RWPE2 (cell line): ENCODE measurements around the gene RASL10A.

Experiments
- ATAC-seq: fragments of 200-7000 bp; cut with Tn5 transposase; 3 replicates; pipeline ENCODE4 v1.9.1; 2021; ENCODE audit warnings: low read depth
- DNase-seq: peaks from one replicate; pipeline ENCODE4 v3.0.0-alpha.2; 2020; ENCODE audit warnings: low spot score
- H3K27ac ChIP-seq: fragments of 450-650 bp; 2 replicates; pipeline ENCODE4 v1.5.1; 2017; ENCODE audit warnings: mild to moderate bottlenecking; ENCODE audit not compliant: poor library complexity, severe bottlenecking
- H3K27me3 ChIP-seq: fragments of 250-450 bp; sonication (Bioruptor Pico); 2 replicates; pipeline ENCODE4 v1.5.1; 2021; ENCODE audit warnings: mild to moderate bottlenecking, moderate library complexity; ENCODE audit not compliant: insufficient read depth, poor library complexity, severe bottlenecking
- H3K36me3 ChIP-seq: fragments of 250-450 bp; sonication (Bioruptor Pico); 2 replicates; pipeline ENCODE4 v1.5.1; 2020; ENCODE audit warnings: low read depth, mild to moderate bottlenecking, moderate library complexity
- H3K4me1 ChIP-seq: fragments of 250-450 bp; sonication (Bioruptor Pico); 2 replicates; pipeline ENCODE4 v1.5.1; 2021; ENCODE audit warnings: mild to moderate bottlenecking, moderate library complexity; ENCODE audit not compliant: insufficient read depth, poor library complexity, severe bottlenecking
- H3K4me3 ChIP-seq: fragments of 250-450 bp; sonication (Bioruptor Pico); 2 replicates; pipeline ENCODE4 v1.5.1; 2021; ENCODE audit warnings: mild to moderate bottlenecking, moderate library complexity; ENCODE audit not compliant: severe bottlenecking
- H3K9me3 ChIP-seq: fragments of 250-450 bp; sonication (Bioruptor Pico); 2 replicates; pipeline ENCODE4 v1.5.1; 2021; ENCODE audit warnings: mild to moderate bottlenecking, moderate library complexity; ENCODE audit not compliant: severe bottlenecking
- TF ChIP-seq, protein P1 (sequence below): fragments of 450-650 bp; IDR thresholded peaks from one replicate; pipeline ENCODE4 v1.5.1; 2017; ENCODE audit warnings: mild to moderate bottlenecking, moderate library complexity; ENCODE audit not compliant: poor library complexity, severe bottlenecking

RASL10A gene

GRCh38 chr22:29310065-29310862 lies 5.2 kb downstream of the RASL10A start:
- ATAC-seq (no peak), DNase-seq (no peak)
- H3K4me1 ChIP-seq: peaks cover 22% of the 10 kb centered on the region
- TF ChIP-seq, protein P1, sequence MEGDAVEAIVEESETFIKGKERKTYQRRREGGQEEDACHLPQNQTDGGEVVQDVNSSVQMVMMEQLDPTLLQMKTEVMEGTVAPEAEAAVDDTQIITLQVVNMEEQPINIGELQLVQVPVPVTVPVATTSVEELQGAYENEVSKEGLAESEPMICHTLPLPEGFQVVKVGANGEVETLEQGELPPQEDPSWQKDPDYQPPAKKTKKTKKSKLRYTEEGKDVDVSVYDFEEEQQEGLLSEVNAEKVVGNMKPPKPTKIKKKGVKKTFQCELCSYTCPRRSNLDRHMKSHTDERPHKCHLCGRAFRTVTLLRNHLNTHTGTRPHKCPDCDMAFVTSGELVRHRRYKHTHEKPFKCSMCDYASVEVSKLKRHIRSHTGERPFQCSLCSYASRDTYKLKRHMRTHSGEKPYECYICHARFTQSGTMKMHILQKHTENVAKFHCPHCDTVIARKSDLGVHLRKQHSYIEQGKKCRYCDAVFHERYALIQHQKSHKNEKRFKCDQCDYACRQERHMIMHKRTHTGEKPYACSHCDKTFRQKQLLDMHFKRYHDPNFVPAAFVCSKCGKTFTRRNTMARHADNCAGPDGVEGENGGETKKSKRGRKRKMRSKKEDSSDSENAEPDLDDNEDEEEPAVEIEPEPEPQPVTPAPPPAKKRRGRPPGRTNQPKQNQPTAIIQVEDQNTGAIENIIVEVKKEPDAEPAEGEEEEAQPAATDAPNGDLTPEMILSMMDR: no peak
- no peaks in the 10 kb centered on the region for H3K36me3 ChIP-seq
- no peaks in the 10 kb centered on the region for H3K9me3 ChIP-seq
- H3K27ac ChIP-seq: peak overlapping the region; percentile 76
- H3K27me3 ChIP-seq: peaks cover 20% of the 10 kb centered on the region
- H3K4me3 ChIP-seq: no peak overlapping the region

- Histone ChIP-seq H3K27ac (peak overlapping the region; percentile 76), H3K36me3 (no peaks in the 10 kb centered on the region), H3K27me3 (peaks cover 15% of the 10 kb centered on the region), H3K4me1 (peaks cover 22% of the 10 kb centered on the region), H3K9me3 (no peaks in the 10 kb centered on the region), H3K4me3 (no peak overlapping the region)
- TF ChIP-seq, protein P1: no peak
- ATAC-seq (no peak), DNase-seq (peak; percentile 57)
Measured at GRCh38 chr22:29309332-29310064, 6.0 kb downstream of the RASL10A start.

DNA sequence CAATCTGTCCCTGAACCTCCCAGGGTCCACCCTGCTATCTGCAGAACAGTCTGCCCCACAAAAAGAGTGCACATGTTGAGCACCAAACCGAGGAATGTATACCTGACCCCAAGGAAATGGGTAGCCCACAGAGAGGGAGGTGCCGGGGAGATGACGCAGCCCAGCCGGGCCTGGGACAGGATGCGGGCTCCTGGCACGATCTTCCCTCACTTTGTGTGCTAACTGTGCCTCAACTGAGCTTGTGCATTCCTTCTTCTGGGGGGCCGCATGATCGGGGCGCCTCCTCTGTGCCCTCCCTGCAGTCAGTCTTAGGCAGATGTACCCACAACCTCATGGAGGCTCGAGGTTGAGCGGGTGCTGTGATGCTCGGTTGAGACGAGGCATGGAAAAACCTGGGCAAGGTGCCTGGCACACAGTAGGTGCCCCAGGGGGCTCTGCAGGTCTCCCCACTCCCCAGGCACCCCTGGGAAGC lies 6.7 kb downstream of the RASL10A start:
- TF ChIP-seq, protein P1: no peak
- peak; percentile 75 for DNase-seq
- Histone ChIP-seq H3K36me3 (no peaks in the 10 kb centered on the region), H3K4me3 (no peak overlapping the region), H3K27ac (peak overlapping the region; percentile 76), H3K4me1 (peaks cover 22% of the 10 kb centered on the region), H3K9me3 (no peaks in the 10 kb centered on the region), H3K27me3 (peaks cover 8% of the 10 kb centered on the region)
- peak; percentile 28; the same call in 2 of the 3 replicates for ATAC-seq

GRCh38 chr22:29308148-29308790 lies 7.2 kb downstream of the RASL10A start:
- DNase-seq (peak; percentile 64), ATAC-seq (no peak)
- Histone ChIP-seq H3K4me1 (peaks cover 22% of the 10 kb centered on the region), H3K4me3 (no peak overlapping the region), H3K36me3 (no peaks in the 10 kb centered on the region), H3K27ac (peak overlapping the region; percentile 76), H3K9me3 (no peaks in the 10 kb centered on the region), H3K27me3 (peaks cover 2% of the 10 kb centered on the region)
- TF ChIP-seq, protein P1: no peak
